Measurements from ENCODE around the gene NR1I3. TPM values are rescaled to one million over a fixed set of nuclear protein-coding genes. Genes with fewer than 3 reads are reported as not detected.
"Not testable (repeated sequence)": the region's sequence is repeated elsewhere in the genome, so short reads cannot be mapped to it uniquely, and the experiment has no call there.

Gene NR1I3
- total RNA-seq, 2 donors from 2014 or later = not detected

- ATAC-seq; intact Hi-C loops (cut with DNase I); DNase-seq: not testable (repeated sequence)
These were observed 18.0 kb upstream of the NR1I3 start for GRCh38 chr1:161255955-161256520.

- ATAC-seq; intact Hi-C loops (cut with DNase I); DNase-seq: not testable (repeated sequence)
These were observed 17.3 kb upstream of the NR1I3 start for GRCh38 chr1:161255302-161255701.

- no peak for ATAC-seq
- no peak for DNase-seq
These were observed 13.6 kb upstream of the NR1I3 start for GRCh38 chr1:161251579-161251978.

GRCh38 chr1:161250829-161251228 lies 12.8 kb upstream of the NR1I3 start:
- ATAC-seq (no peak), DNase-seq (no peak)
- intact Hi-C loops (cut with DNase I) = no loop called here

More at GRCh38 chr1:161251579-161251978, 13.6 kb upstream of the NR1I3 start:
- intact Hi-C loops (cut with DNase I) = no loop called here

GRCh38 chr1:161250100-161250499 lies 12.1 kb upstream of the NR1I3 start:
- ATAC-seq; intact Hi-C loops (cut with DNase I); DNase-seq: not testable (repeated sequence)

GRCh38 chr1:161244888-161245287 lies 6.9 kb upstream of the NR1I3 start:
- DNase-seq = no peak
- no peak for ATAC-seq
- intact Hi-C loops (cut with DNase I) = no loop called here

GRCh38 chr1:161242313-161242712 lies 4.3 kb upstream of the NR1I3 start:
- intact Hi-C loops (cut with DNase I) = no loop called here
- ATAC-seq = no peak
- DNase-seq = no peak

GRCh38 chr1:161241682-161242081 lies 3.7 kb upstream of the NR1I3 start:
- DNase-seq = no peak
- intact Hi-C loops (cut with DNase I) = no loop called here
- no peak for ATAC-seq

GRCh38 chr1:161235957-161236775 lies 1.8 kb downstream of the NR1I3 start:
- ATAC-seq (no peak), DNase-seq (no peak)
- intact Hi-C loops (cut with DNase I) = loop anchor here in 1 of 2 donors (10.0 kb wide), 1 partner anchor 49 kb away; no protein-coding TSS in a partner anchor

GRCh38 chr1:161233102-161233501 lies 4.9 kb downstream of the NR1I3 start:
- ATAC-seq (no peak), DNase-seq (no peak)
- intact Hi-C loops (cut with DNase I) = loop anchor here in 1 of 2 donors (10.0 kb wide), 1 partner anchor 52 kb away; no protein-coding TSS in a partner anchor

- ATAC-seq (no peak), DNase-seq (no peak)
- intact Hi-C loops (cut with DNase I) = loop anchor here in 1 of 2 donors (10.0 kb wide), 1 partner anchor 54 kb away; no protein-coding TSS in a partner anchor
These were observed 7.2 kb downstream of the NR1I3 start for GRCh38 chr1:161230762-161231161.

GRCh38 chr1:161229896-161230295 lies 8.1 kb downstream of the NR1I3 start:
- intact Hi-C loops (cut with DNase I) = loop anchor here in 1 of 2 donors (10.0 kb wide), 2 partner anchors 55 to 155 kb away; no protein-coding TSS in a partner anchor
- DNase-seq = no peak
- no peak for ATAC-seq

- intact Hi-C loops (cut with DNase I) = loop anchor here in 1 of 2 donors (10.0 kb wide), 1 partner anchor 157 kb away; no protein-coding TSS in a partner anchor
- DNase-seq (no peak), ATAC-seq (no peak)
These were observed 10.0 kb downstream of the NR1I3 start for GRCh38 chr1:161228032-161228431.

- intact Hi-C loops (cut with DNase I) = loop anchor here (2.0 to 10.0 kb wide), 2 partner anchors 155 to 157 kb away; no protein-coding TSS in a partner anchor
- DNase-seq (peak; percentile 90), ATAC-seq (peak; percentile 53 to 57)
These were observed 10.7 kb downstream of the NR1I3 start for GRCh38 chr1:161227196-161227871.

- intact Hi-C loops (cut with DNase I) = loop anchor here (2.0 to 10.0 kb wide), 2 partner anchors 156 to 158 kb away; no protein-coding TSS in a partner anchor
- no peak for DNase-seq
- no peak for ATAC-seq
These were observed 11.2 kb downstream of the NR1I3 start for GRCh38 chr1:161226759-161227158.

GRCh38 chr1:161226320-161226711 lies 11.7 kb downstream of the NR1I3 start:
- ATAC-seq (peak in 1 of 2 donors; percentile 0), DNase-seq (no peak)
- intact Hi-C loops (cut with DNase I) = loop anchor here (2.0 to 10.0 kb wide), 2 partner anchors 156 to 158 kb away; no protein-coding TSS in a partner anchor

GRCh38 chr1:161225534-161226319 lies 12.3 kb downstream of the NR1I3 start, which contains the start of gene TOMM40L:
Gene TOMM40L (plus strand): TSS chr1:161226060. CDS start chr1:161226490, 430 bp downstream.
- intact Hi-C loops (cut with DNase I) = loop anchor here (2.0 to 10.0 kb wide), 3 partner anchors 17 to 159 kb away; no protein-coding TSS in a partner anchor
- ATAC-seq (peak; percentile 97), DNase-seq (peak; percentile 94)

- no peak for DNase-seq
- intact Hi-C loops (cut with DNase I) = loop anchor here (2.0 to 10.0 kb wide), 2 partner anchors 16 to 160 kb away; no protein-coding TSS in a partner anchor
- ATAC-seq = no peak
These were observed 12.8 kb downstream of the NR1I3 start for GRCh38 chr1:161225178-161225533.

Data from left cardiac atrium (tissue), 4 donors.